Activated CD8-positive, alpha-beta memory T cell treated with anti-CD3 and anti-CD28 coated beads for 24 hours (primary cell): Measurements from ENCODE around the gene ETFA.
A peak's percentile ranks its signal among the peaks of the same experiment; 100 is the strongest.

Source experiments
- DNase-seq: peaks from one replicate; pipeline ENCODE4 v3.0.0-alpha.2; 2020

ETFA gene

DNA sequence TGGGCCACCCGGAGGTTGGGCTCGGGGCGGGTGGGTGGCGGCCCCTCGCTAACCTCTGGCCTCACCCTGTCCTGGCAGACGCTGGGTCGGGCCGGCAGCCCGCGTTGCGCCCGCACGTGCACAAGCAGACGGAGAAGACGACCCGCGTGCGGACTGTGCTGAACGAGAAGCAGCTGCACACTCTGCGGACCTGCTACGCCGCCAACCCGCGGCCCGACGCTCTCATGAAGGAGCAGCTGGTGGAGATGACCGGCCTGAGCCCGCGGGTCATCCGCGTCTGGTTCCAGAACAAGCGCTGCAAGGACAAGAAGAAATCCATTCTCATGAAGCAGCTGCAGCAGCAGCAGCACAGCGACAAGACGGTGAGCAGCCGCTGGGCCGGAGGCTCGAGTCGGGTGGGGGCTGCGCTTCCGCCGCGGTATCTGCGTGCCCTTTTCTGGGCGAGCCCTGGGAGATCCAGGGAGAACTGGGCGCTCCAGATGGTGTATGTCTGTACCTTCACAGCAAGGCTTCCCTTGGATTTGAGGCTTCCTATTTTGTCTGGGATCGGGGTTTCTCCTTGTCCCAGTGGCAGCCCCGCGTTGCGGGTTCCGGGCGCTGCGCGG is 29.0 kb upstream of the ETFA start:
- DNase-seq, result peak; percentile 73

DNA sequence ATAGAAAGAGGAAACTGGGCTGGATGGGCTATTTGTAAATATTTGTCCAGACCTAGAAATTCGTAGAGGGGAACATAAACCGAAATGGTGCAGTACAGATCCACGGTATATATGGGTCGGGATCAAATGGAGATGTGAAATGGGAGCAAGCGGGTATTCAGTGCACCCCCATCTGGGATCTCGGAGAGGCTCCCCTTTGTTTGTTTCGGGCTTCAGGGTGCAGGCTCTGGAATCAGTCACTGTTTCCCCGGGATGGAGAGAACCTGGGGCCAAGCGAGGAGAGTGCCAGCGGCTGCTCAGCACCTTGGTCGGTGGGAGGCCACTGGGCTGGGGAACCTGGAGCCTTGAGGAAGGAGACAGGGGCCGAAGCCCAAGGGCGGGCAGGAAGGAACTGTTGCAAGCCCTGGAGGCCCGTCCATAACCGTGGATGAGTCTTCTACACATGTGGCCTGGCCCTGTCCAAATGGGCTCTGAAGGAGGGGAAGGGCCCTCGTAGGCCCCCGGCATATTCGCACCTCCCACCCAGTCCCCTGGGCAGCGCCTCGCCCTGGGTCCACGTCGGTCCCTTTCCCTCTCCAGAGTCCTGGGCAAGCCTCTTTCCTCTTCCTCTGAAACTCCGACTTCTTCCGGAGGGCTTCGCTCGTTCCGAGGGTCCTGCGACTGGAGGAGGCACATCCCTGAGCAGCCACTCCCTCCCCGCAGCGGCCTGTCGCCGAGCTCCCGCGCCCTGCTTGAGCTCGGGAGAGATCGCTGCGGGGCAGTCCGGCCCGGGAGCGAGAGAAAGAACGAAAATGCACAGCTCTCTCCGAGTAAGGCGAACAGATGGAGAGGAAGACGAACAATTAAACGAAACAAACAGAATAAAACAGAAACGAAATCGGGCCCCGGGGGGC is 28.3 kb upstream of the ETFA start:
- no peak for DNase-seq

DNA sequence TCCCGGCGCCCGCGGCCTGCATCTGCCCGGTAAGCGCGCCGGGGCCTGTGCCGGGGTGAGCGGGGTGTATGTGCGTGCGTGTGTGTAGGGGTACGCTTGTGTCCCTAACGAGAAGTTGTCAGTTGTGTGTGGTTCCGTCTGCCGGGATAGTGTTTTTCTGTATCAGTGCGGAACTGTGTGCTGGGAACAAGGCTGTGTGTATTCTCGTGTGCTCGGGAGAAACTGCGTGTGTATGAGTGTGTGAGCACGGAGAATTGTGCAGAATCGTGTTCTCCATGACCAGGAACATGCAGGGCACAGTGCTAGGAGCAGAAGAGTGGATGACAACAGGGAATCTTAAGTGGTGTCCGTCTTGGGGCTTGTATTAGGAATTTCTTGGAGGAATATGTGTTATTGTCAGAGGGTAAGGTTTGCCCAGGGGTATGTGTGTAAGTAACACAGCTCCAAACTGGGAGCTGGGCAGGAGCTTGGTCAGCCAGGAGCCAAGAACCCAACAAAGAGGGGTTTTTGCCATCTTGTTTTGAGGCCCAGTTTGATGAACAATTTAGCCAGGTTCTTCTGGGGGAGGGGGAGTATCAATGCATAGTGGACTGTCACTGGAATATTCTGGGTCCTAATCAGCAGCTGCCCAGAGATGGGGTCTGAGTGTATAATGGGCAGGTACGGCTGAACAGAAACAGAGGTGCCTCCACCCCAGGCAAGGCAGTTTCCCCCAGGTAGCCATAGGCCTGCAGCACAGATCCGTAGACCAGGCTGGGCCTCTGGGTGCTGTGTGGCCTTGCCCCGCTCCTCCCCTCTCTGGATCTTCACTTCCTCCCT is 27.4 kb upstream of the ETFA start:
- peak; percentile 66 for DNase-seq

DNA sequence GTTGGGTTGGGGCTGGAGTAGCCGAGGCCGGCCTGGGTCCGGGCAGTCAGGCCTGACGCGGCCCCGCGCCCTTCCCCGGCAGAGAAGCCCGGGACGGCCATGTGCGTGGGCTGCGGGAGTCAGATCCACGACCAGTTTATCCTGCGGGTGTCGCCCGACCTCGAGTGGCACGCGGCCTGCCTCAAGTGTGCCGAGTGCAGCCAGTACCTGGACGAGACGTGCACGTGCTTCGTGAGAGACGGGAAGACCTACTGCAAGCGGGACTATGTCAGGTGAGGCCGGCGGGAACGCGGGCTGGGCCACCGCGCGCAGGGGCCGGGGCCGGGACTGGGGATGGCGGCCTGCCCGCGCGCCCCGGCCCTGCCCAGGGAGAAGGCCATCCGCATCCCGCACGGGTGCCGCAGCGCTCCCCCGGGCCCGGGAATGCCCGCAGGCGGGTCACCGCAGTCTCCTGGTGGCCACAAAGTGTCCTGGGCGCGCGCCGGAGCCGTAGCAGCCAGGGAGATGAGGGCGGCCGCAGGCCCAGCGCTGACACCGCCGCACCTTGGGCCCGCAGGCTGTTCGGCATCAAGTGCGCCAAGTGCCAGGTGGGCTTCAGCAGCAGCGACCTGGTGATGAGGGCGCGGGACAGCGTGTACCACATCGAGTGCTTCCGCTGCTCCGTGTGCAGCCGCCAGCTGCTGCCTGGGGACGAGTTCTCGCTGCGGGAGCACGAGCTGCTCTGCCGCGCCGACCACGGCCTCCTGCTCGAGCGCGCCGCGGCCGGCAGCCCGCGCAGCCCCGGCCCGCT is 26.6 kb upstream of the ETFA start:
- no peak for DNase-seq

DNA sequence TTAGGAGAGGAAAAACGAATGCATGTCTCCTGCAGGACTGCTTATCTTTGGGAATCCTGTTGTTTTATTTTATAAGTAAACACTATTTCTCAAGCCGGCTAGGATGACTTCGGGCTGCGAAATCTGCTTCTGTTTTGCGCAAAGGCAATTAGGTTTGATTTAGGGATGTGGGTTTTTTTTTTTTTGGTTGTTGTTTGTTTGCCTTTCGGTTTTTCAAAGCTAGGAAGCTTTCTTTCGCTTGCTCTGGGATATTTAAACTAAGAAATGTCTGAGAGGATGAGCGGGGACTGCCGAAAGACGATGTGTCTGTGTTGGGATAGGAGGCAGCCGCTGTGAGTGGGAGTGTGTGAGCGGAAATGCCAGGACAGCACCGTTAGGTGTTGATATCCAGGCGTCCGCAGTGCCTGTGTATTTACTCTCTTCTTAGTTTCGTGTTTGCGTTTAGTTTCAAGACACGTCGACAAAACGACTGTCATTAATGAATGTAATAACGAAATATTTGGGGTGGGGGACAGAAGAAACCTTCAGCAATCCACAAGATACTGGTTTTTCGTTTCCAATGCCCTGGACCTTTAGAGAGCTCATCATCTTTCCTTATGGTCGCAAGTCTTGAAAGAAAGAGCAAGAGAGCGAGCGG is 25.9 kb upstream of the ETFA start:
- peak; percentile 59 for DNase-seq

DNA sequence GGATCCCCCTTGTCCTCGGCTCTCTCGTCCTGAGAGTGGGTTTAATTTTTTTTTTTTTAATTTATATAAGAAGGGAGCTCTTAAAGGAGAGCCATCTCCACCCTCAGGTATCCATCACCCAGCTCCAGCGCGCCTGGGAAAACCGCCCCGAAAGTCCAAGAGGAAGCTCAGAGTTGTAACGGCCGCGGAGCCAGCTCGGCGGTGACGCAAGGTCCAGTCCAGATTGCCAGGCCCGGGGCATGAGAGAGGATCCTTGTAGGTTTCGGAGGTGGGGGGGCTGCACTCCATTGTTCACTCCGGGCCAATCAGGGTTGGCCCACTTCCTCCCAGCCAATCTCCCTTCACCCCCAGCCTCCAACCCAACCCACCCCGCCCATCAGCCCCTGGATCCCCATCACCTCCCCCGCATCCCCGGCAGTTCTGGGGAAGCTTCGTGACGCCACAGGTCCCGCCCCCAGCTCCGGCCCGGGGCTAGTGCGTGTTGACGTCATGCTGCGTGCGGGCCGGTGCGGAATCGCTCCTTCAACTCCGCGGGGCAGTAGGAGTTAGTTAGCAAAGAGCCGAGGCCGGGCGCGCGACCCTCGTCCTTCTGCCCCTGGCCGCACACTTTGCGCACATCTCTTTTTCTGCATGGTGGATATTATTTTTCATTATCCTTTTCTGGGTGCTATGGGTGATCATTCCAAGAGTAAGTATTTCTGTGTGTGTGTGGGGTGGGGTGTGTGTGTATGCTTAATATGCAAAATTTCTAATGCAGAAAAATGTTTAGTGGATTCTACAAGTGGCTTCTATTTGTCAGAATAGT is 25.2 kb upstream of the ETFA start, which contains the start of gene ISL2:
Gene ISL2, plus strand, starts transcription at position 520 of the 805 bp plus-strand sequence. Its CDS starts 111 bp downstream, at position 631.
- DNase-seq, result peak; percentile 78

DNA sequence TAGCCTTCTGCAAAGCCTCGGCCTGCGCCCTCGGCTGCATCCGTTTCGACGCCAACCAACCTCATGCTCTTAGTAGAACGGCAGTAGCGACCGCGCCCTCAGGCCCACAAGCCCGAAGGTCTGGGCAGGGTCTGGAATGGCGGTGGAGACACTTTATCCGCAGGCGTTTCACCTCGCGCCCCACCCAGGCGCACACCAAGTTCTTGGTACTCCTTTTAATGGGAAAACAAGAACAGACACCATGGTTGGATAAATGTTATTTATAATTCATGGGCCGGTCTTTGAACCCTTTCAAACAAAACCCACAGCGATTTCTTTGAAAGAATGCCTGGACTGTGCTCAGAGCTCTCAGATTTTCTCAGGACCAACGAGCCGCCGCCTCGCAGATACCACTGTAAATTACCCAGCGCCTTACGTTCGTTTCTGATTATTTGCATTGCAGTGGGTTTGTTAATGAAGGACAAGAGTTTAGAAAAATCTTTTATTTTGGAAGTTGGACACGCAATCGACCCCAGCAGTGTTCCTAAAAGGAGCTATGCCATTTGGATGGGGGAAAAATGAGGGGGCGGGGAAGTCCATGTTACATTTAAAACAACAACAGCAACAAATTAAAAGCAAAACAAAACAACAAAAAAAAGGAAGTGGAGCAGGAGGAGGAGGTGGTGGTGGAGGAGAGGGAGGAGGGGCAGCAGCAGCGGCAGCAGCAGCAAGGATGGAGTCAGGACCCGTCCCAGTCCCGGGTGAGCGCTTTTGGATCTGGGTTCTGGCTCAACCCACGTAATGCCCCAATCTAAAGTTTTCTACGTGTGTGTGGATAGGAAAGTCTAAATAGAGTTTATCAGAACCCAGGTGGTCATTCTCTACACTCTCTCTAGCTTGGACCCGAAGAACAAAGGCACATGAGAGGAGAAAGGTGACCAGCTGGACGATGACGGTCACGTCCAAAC is 24.3 kb upstream of the ETFA start:
- peak; percentile 60 for DNase-seq

DNA sequence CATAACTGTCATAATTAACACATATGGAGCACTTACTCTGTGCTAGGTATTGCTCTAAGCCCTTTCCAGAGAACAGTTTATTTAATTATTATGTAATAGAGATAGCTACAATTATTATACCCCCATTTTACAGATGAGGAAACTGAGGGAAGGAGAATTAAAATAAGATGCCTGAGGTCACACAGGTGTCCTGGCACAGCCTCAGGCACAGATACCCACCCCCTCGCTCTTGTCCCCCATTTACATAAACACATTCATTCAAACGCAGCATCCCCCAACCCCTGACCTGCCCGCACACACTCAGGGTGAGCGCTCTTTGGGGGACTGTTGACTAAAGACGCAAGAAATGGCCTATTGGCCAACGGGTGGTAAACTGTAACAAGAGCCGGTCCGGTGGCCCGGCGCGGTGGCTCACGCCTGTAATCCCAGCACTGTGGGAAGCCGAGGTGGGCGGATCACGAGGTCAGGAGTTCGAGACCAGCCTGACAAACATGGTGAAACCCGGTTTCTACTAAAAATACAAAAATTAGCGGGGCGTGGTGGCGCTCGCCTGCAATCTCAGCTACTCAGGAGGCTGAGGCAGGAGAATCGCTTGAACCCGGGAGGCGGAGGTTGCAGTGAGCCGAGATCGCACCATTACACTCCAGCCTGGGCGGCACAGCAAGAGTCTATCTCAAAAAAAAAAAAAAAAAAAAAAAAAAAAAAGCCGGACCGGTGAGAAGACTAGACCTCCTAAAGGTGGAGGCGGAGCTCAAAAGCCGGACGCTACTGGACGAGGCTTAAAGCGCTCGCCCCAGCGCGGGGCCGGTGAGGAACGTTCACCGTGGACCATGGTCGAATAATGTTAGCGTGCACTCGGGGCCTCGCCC is 23.4 kb upstream of the ETFA start:
- DNase-seq, result peak; percentile 44

DNA sequence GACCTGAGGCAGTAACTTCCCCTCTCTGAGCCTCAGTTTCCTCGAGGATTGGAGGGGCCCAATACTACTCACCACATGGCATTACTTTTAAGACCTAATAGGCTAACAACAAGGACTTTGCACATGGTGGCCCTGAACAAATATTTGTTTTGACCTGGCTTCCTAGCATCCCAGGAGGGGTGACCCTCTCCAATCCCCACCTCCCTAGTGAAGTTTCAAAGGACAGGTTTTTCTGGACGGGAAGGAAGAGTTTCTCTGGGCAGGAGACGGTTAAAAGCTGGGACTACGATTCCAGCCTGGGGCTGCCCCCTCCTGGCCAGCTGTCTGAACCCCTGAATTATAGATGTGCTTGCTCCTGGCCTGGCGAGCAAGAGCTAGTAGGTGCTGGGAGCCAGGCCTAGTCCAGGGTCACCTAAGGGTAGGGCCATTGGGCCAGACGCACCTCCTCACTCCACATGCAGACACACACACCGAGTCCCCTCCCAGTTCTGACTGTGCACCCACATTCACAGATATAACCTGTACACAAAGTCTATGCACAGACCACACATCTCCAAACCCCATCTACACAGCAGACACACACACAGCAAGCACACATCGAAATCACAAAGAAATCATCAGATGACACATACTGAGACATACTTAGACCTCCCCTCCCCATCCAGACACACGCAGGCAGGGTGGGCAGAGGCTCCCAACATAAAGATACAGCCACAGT is 22.6 kb upstream of the ETFA start:
- DNase-seq, result no peak

DNA sequence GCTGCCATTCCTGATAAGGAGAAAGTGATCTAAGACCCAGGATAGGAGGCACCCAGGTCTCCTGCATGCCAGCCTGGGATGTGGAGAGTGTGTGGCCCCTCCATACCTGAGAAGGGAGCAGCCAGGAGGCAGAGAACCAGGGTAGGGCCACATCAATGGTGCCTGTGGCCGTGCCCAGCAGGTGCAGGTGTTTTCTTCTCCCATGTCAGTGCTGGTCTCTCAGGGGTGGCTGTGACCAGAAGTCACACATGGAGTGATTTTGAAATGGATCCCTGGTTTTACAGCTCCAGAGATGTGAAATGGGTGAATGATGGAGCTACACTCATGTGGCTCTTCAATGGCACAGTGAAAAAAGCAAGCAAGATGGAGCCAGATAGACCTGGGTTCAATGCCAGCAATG is 22.0 kb upstream of the ETFA start:
- DNase-seq, result no peak

DNA sequence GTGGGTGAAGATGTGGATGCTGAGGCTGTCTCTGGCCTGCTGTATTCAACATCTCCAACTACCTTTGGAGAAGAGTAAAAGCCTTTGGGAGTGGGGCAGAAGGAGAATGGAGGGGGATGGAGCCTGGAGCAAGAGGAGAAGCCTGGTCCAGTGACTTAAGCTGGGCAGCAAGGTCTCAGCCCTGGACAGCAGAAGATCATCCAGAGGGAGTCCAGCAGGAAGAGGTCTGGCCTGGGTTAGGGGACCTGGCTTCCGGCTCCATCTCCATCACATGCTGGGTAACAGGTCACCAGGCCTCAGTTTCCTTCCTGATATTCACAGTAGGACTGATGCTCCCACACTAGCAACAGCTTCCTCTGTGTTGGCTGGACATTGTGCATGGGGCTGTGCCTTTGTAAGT is 21.5 kb upstream of the ETFA start:
- no peak for DNase-seq

DNA sequence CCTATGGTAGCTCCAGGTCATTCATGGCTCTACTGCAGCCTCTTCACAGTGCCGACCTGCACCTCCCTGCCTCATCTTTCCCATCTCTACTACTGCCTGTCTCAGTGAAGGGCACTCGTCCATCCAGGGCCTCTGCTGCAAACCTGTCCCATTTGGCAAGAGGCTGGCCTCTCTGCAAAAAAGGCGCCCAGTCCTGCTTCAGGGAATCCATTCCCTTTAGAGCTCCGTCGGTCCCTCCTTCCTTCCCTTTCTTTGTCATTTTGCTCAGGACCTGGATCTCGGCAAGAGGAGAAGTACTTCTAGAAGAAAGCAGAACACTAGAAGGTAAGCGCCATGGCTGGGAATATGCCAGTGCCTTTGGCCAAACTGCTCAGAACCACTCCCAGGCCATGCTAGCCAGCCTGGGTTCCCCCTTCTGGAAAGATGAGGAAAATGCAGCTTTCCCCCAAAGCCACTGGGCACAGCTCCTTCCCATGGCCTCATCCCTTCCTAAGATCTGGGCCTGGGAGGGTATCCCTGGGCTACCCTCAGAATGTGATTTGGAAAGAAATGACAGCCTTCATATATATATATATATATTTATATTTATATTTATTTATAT is 18.9 kb upstream of the ETFA start:
- no peak for DNase-seq

DNA sequence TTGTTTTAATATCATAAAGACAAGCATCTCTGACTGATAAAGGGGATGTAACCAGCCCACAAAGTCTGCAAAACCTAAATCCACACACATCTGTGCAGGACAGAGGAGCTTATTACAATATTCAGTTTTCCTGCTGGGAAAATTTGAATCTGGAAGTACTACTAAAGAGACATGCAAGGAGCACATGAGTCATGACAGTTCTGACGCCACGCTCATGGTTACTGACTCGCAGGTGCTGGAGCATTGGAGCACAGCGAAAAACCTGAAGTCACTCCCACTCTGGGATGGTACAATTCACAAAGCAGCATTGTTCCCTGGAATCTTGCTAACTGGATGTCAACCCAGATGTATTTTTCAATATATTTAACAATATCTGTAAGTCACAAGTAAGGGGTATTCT is 17.7 kb upstream of the ETFA start:
- no peak for DNase-seq

DNA sequence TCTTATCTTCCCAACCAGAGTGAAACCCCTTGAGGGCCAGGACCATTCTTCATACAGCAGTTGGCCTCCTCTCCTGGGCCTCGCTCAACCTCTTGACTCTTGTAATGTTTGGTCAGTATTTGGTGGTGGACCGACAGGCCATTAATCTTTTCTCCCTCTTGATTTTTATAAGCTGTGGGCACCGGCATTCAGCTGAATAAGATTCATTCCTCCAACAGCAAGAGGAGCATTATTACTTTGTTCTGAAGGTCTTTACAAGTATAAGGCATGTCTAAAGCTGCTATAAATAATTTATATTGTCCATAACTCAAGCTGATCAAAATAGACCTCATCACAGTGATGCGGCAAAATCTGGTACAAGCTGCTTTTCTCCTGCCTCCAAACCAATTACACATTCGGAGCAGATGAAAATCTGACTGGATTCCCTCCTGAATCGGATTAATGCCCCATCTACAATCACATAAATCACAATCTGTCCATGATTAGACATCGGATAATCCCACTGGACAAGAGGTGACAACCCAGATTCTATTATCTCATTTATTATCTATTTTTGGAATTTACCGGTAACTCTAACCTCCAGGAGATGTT is 16.9 kb upstream of the ETFA start:
- DNase-seq, result no peak

DNA sequence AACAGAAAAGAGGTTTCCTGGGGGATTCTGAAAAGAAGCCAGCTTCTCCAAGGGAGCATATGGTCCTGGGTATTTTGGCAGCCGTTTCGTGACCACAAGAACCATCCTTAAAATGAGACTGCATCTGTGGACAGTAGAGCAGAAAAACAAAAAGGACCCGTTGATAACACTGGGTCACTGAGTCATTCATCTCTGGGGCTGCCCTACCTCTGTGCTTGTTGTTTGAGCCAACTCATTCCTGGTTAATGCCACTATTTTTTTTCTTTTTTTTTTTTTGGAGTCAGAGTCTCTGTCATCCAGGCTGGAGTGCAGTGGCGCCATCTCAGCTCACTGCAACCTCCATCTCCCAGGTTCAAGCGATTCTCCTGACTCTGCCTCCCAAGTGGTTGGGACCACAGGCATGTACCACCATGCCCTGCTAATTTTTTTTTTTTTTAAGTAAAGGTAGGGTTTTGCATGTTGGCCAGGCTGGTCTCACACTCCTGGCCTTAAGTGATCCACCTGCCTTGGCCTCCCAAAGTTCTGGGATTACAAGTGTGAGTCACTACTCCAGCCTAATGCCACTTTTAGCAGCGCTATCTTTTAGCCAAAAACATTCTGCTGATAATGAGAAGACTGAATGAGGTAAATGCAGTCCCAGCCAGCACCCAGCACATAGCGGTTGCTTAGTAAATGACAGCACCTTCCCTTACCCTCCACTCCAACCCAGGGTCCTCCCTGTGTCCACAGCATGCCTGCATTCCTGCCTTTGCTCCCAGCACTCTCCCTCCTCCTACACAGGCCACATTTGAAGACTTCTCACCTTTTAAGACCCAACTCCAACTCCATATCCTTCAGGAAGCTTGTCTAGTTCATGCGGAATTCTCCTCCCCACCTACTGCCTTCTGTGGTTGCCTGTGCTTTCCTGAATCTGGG is 16.2 kb upstream of the ETFA start:
- DNase-seq, result no peak

DNA sequence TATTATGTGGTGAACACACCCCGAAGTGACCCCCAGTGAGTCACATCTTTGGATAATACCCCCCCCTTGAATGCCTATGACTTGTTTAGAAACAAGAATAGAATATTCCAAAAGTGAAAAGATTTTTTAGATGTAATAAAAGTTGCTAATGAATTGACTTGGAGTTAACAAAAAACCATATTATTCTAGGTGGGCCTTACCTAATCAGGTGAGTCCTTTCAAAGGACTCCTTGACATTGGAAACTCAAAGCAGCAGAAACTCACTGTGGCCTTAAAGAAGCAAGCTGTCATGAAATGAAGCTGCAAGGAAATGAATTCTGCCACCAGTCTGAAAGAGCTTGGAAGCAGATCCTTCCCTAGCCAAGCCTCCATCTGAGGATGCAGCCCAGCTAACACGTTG is 14.4 kb upstream of the ETFA start:
- DNase-seq, result no peak
